ENCODE results near the gene KPNA6. TPM values are rescaled to one million over a fixed set of nuclear protein-coding genes. Genes with fewer than 3 reads are reported as not detected.

The KPNA6 gene
- total and polyA plus RNA-seq, 2 of the 13 experiments (the other 11 are each of a cell fraction or from before 2014, with no cell fraction given): 22.0 to 47.5 TPM

DNA sequence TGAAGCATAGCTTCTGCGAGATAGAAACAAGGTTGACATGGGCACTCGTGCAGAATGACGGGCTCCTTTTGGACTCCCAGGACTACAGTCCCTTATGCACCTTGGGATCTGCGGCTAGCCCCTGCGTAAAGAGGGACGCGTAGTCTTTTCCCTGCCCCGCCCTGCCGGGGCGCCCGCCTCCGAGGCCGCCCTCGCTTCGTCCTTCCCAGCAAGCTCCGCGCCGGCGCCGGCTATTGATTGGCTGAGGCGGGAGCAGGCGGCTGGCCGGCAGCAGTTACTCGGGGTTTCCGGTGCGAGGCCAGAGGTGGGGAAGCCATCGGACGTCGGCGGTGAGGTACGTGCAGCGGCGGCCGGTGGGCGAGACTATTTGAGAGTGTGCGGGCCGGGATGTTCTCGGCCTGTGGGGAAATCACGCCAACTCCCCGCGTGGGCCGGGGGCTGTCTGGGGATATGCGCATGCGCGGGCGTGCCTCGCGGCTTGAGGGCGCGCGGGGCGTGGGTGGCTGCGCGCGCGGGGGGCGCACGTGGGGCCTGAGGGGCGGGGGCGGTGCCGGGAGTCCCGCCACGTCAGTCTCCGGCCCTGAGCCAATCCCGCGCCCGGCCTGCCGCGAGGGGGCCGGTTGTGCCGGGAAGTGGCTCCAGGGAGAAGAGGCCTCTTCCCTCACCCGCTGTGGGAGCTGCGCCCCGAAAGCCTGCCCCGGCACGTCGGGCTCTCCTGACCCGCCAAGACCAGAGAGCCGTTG lies 71.8 kb downstream of the KPNA6 start, which contains the start of gene TXLNA (continued):
- TF ChIP-seq ZNF572 (CRISPR knock-in tag; IDR thresholded peaks at IDR 0.05) (no peak), HOXA3 (CRISPR knock-in tag; IDR thresholded peaks at IDR 0.05) (peak; percentile 81), SAP130 (CRISPR knock-in tag; IDR thresholded peaks at IDR 0.05; ENCODE audit: low read depth) (peak; percentile 66), ZSCAN30 (CRISPR knock-in tag; IDR thresholded peaks at IDR 0.05) (peak; percentile 94; the same call in 1 of the 2 replicates), ZNF709 (CRISPR knock-in tag; IDR thresholded peaks at IDR 0.05) (peak; percentile 94), NR2F2 (IDR thresholded peaks at IDR 0.05; ENCODE audit: borderline replicate concordance, low read depth) (0 out of 2 replicates have a peak, but pooled peaks have one; percentile 4), MZF1 (CRISPR knock-in tag; IDR thresholded peaks at IDR 0.05; ENCODE audit: borderline replicate concordance) (no peak), GABPA (IDR thresholded peaks at IDR 0.05; ENCODE audit: low read depth, low read length) (peak; percentile 68), GABPA (CRISPR knock-in tag; IDR thresholded peaks at IDR 0.05; ENCODE audit: low read depth) (peak; percentile 85), ZBTB2 (CRISPR knock-in tag; IDR thresholded peaks at IDR 0.05; ENCODE audit: low read depth) (peak; percentile 94), HOXA5 (CRISPR knock-in tag; IDR thresholded peaks at IDR 0.05) (peak; percentile 83), EED (CRISPR knock-in tag; IDR thresholded peaks at IDR 0.05) (peak; percentile 96), NONO (IDR thresholded peaks at IDR 0.05) (no peak), NONO (CRISPR knock-in tag; conservative IDR thresholded peaks at IDR 0.05) (peak; percentile 92), RBM39 (IDR thresholded peaks at IDR 0.05; ENCODE audit: low read depth, low read length, poor library complexity, severe bottlenecking) (peak; percentile 87), RERE (CRISPR knock-in tag; IDR thresholded peaks at IDR 0.05; ENCODE audit: low read depth) (no peak), ZNF44 (CRISPR knock-in tag; IDR thresholded peaks at IDR 0.05) (no peak), MEIS1 (CRISPR knock-in tag; IDR thresholded peaks at IDR 0.05; ENCODE audit: borderline replicate concordance) (peak; percentile 24; the same call in 1 of the 2 replicates), ZNF446 (CRISPR knock-in tag; IDR thresholded peaks at IDR 0.05) (peak; percentile 83; the same call in 1 of the 2 replicates), ZNF782 (CRISPR knock-in tag; IDR thresholded peaks at IDR 0.05; ENCODE audit: borderline replicate concordance) (peak; percentile 72), ZNF746 (CRISPR knock-in tag; IDR thresholded peaks at IDR 0.05) (peak; percentile 89)
- TF ChIP-seq, protein P1, sequence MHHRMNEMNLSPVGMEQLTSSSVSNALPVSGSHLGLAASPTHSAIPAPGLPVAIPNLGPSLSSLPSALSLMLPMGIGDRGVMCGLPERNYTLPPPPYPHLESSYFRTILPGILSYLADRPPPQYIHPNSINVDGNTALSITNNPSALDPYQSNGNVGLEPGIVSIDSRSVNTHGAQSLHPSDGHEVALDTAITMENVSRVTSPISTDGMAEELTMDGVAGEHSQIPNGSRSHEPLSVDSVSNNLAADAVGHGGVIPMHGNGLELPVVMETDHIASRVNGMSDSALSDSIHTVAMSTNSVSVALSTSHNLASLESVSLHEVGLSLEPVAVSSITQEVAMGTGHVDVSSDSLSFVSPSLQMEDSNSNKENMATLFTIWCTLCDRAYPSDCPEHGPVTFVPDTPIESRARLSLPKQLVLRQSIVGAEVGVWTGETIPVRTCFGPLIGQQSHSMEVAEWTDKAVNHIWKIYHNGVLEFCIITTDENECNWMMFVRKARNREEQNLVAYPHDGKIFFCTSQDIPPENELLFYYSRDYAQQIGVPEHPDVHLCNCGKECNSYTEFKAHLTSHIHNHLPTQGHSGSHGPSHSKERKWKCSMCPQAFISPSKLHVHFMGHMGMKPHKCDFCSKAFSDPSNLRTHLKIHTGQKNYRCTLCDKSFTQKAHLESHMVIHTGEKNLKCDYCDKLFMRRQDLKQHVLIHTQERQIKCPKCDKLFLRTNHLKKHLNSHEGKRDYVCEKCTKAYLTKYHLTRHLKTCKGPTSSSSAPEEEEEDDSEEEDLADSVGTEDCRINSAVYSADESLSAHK (CRISPR knock-in tag; IDR thresholded peaks at IDR 0.05; ENCODE audit: borderline replicate concordance): no peak
